Raji (cell line): Measurements from ENCODE around the gene TMEM130.

Experiments
- POLR2A ChIP-seq: IDR thresholded peaks from 2 replicates; pipeline ENCODE4 v1.6.1; 2011; ENCODE audit warnings: low read depth, low read length, control low read depth; ENCODE audit not compliant: insufficient read depth

The TMEM130 gene

GRCh38 chr7:98881561-98882315 lies 11.9 kb upstream of the TMEM130 start:
- TF ChIP-seq POLR2A, result no peak

- TF ChIP-seq POLR2A, result no peak
Observed at GRCh38 chr7:98880485-98880884, 10.7 kb upstream of the TMEM130 start.

DNA sequence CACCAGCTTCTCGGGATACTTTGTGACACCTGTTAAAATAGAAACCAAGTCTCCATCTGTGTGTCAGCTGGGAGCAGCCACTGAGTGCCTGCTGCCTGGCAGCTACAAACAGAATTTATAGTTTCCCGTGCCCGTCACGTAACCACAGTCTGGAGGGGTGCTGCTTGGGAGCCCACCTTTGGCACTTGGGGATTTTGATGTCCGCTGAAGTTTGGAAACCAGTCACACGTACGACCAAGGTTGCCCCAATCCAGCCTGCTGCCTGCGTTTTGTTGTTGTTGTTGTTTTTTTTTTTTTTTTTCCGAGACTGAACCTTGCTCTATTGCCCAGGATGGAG lies 10.1 kb upstream of the TMEM130 start:
- no peak for TF ChIP-seq POLR2A

DNA sequence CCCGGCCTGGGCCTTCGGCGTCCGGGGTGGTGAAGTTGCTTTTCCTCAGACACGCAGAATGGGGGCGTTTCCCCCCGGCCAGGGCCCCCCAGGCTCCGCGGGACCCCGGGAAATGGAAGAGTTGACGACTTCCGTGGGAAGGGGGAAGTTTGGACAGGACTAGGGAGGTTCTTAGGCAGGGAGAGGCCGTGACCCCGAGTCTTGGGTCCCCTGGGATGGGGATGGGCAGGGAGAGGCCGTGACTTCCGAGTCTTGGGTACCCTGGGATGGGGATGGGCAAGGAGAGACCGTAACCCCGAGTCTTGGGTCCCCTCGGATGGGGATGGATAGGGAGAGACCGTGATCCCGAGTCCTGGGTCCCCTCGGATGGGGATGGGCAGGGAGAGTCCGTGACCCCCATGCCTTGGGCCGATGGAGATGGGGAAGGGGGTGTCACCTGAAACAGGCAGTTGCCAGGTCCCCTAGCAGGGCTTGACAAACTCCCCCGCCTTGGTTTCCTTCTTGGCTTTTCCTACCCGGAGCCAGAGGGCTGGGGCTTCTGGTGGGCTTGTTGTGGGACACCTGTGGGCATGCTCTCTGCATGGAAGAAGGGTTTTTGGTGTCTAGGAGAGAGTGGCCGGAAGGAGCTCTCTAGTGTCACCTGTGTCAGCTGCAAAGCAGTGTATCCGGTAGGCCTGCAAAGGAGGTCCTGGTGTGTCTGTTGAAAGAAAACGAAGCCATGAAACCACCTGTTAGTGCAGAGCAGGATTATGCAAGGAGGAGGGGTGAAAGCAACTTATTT lies 9.6 kb upstream of the TMEM130 start:
- TF ChIP-seq POLR2A, result no peak

GRCh38 chr7:98878365-98879197 lies 8.8 kb upstream of the TMEM130 start, which contains the start of gene TRRAP:
Gene TRRAP, plus strand, starts transcription at chr7:98878532. Its CDS starts 2,619 bp downstream, at chr7:98881151.
- peak; percentile 54; the same call in 1 of the 2 replicates for TF ChIP-seq POLR2A

DNA sequence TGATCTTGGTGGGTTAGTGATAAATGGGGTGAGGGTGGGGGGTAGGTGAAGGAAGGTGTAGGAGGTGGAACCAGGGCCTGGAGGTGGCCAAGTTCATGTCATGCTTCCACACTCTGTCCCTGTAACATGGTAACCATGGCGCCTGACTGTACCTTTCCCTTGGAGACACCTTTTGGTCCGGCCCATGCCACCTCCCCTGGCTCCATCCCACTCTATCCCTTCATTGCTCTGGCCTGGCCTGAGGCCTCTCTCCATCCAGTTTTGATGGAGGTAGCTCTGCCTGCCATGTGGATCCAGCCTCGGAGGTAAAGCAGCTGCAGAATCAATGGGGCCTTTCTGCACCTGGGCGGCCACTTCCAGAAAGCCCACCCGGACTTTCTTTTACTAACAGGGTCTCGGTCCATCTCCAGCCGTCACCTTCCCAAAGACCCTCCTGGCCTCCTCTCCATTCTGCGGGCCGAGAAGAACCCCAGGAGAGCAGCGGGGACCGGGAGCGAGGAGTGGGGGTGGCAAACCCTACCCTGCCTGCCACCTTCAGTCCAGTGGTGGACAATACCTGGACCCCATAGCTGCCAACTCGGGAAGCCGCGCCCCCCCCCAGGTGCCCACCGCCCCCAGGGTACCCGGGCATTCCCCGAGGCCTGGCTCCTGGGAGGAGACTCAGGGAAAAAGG lies 8.0 kb upstream of the TMEM130 start:
- TF ChIP-seq POLR2A, result no peak

DNA sequence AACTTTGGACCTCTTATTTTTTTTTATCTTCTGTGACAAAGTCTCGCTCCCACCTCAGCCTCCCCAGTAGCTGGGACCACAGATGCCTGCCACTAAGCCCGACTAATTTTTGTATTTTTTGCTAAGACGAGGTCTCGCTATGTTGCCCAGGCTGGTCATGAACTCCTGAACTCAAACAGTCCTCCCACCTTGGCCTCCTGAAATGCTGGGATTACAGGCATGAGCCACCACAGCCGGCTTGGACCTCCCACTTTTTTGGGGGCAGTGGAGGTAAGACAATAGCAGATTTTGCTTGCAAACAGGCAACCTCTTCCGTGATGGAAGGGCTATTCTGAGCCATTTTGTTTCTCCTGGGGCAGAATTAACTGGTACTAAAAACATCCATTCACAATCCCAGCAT lies 7.3 kb upstream of the TMEM130 start:
- no peak for TF ChIP-seq POLR2A

DNA sequence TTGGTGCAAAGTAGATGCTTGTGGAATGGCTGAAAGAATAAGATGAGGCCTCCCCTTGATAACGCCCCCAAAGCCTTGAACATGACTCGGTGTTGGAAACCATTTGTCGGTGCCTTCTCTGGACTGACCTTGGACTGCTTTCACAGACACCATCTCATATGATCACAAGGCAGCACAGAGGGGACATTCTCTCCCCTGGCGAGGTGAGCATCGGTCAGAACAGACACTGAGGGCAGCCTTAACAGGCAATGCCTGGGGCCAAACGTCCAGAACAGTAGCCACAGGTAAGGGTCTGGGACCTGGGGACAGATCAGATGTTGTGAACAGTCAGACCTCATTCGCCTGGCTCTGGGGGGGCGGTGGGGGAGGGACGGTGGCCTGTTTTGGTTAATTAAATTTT lies 5.7 kb upstream of the TMEM130 start:
- TF ChIP-seq POLR2A, result no peak

DNA sequence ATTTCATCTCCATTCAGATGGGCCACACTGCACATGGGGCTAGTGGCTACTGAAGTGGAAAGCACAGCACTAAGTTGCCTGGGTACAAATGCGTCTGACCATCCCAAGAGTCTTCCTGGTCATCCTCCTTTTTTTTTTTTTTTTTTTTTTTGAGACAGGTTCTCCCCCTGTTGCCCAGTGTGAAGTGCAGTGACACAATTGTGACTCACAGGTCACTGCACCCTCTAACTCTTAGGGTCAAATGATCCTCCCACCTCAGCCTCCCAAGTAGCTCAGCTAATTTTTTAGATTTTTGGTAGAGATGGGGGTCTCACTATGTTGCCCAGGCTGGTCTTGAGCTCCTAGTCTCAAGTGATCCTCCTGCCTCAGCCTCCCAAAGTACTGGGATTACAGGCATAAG lies 5.1 kb upstream of the TMEM130 start:
- no peak for TF ChIP-seq POLR2A

DNA sequence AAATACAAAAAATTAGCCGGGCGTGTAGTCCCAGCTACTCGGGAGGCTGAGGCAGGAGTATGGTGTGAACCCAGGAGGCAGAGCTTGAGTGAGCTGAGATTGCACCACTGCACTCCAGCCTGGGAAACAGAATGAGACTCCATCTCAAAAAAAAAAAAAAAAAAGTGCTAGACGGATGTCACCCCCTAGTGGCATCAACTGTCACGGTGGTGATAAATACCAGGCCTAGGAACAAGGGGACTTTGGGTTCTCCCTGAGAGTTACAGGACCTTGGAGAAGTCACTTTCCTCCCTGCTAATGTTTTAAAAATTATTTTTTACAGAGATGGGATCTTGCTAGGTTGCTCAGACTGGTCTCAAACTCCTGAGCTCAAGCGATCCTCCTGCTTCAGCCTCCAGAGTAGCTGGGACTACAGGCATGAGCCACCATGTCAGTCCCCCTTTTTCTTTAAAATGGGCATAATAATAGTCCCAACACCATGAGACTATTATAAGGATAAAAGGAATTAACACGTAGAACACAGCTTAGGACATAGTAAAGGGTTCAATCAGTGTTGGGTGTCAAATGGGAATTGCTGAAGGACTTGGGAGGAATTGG lies 2.6 kb upstream of the TMEM130 start:
- no peak for TF ChIP-seq POLR2A

- no peak for TF ChIP-seq POLR2A
Observed at GRCh38 chr7:98870807-98871491, 1.1 kb upstream of the TMEM130 start.

DNA sequence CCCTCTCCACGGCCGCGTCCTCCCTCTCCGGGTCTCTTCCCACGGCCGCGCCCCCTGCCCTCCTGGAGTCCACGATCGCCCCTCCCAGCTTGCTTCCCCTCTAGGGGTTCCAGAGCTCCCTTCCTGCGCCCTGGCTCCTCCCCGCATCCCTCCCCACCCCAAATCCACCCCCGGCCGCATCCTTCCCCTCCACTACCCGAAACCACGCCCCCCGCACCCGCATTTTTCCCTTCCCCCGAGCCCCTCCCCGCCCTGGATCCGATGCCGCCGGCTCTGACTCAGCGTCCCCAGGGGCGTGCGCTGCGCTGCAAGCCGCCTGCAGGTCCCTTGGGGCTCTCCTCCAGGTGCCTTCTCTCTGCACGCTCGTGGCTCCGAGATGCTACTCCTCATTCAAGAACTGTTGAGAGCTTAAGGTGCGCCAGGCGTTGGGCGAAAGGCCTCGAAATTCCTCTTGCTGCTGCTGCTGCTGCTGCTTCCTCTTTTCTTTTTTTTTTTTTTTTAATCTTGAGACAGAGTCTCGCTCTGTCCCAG lies 372 bp upstream of the TMEM130 start:
- TF ChIP-seq POLR2A, result no peak

DNA sequence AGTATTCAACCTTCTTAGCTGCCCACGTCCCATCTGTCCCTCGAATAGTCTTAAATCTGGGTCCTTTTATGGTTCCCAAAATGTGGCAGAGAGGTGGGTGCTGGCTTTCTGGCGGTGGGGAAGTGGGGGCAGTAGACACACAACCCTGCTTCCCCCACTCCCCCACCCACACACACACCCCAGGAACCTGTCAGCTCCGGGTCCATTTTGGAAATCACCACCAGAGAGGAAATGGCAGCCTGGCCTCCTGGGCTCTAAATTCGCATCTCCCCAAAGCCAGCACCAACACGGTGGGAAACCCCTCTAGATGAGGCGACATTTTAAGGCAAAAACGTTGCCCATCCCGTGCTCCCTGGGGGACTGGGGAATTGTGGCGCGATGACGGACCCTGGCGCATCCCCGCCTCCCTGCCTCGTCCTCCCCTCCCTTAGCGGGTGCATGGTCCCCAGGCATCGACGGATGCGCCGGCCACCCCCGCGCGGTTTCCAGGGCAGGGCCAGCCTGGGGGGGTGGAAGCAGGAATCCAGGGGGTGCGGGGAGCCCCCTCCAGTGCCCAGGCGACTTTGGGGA lies 702 bp downstream of the TMEM130 start:
- TF ChIP-seq POLR2A, result no peak
